SU-DHL-6 (cell line): ENCODE results near the gene KLC4.

Experiments
- EZH2phosphoT487 ChIP-seq: fragments of 200-600 bp; sonication (generic), shearing (Covaris generic); conservative IDR thresholded peaks from 2 replicates; pipeline ENCODE4 v1.6.1; 2018; ENCODE audit warnings: mild to moderate bottlenecking, antibody characterized with exemption, low read length, moderate library complexity, mixed read lengths
- TF ChIP-seq, protein P1 (sequence below): fragments of 200-600 bp; sonication (generic); IDR thresholded peaks from one replicate; pipeline ENCODE4 v1.5.1; 2017; ENCODE audit warnings: antibody characterized with exemption, mild to moderate bottlenecking, low read length, moderate library complexity; ENCODE audit not compliant: insufficient read depth, poor library complexity, severe bottlenecking

DNA sequence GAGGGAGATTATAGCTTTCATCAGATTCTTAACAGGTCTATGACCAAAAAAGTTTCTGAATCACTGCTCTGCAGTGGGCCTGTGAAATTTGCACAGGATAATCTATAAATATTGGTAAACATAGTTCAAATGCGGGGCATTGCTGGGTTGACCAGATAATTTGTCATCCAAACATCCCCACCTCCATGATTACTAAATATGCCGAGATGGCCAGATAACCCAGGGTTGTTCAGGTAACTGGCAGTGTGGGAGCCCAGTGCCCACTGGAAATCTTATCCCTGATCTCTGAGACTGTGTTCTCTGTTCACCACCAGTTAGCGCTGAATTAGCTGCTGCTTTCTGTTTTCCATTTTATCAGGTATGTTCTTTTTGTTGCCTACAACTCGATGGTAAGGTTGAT, 38.1 kb downstream of the KLC4 start:
- TF ChIP-seq, protein P1, sequence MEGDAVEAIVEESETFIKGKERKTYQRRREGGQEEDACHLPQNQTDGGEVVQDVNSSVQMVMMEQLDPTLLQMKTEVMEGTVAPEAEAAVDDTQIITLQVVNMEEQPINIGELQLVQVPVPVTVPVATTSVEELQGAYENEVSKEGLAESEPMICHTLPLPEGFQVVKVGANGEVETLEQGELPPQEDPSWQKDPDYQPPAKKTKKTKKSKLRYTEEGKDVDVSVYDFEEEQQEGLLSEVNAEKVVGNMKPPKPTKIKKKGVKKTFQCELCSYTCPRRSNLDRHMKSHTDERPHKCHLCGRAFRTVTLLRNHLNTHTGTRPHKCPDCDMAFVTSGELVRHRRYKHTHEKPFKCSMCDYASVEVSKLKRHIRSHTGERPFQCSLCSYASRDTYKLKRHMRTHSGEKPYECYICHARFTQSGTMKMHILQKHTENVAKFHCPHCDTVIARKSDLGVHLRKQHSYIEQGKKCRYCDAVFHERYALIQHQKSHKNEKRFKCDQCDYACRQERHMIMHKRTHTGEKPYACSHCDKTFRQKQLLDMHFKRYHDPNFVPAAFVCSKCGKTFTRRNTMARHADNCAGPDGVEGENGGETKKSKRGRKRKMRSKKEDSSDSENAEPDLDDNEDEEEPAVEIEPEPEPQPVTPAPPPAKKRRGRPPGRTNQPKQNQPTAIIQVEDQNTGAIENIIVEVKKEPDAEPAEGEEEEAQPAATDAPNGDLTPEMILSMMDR, result no peak
- TF ChIP-seq EZH2phosphoT487, result no peak
